Adipocyte (in vitro differentiated cells): ENCODE measurements around the gene SORL1.
A peak's percentile ranks its signal among the peaks of the same experiment; 100 is the strongest.

Experiments used
- DNase-seq: peaks from one replicate; pipeline ENCODE4 v3.0.0-alpha.2; 2015; ENCODE audit warnings: low read depth
- H3K27me3 ChIP-seq: replicated peaks from 2 replicates; pipeline ENCODE4 v1.7.0; 2013; ENCODE audit warnings: mild to moderate bottlenecking, low read length, moderate library complexity; ENCODE audit not compliant: control insufficient read depth, insufficient read depth
- H3K36me3 ChIP-seq: 2 replicates; pipeline ENCODE4 v1.7.0; 2013; ENCODE audit warnings: low read length, mild to moderate bottlenecking, moderate library complexity; ENCODE audit not compliant: control insufficient read depth, insufficient read depth, severe bottlenecking
- H3K4me1 ChIP-seq: 2 replicates; pipeline ENCODE4 v1.7.0; 2013; ENCODE audit warnings: mild to moderate bottlenecking, low read length, moderate library complexity; ENCODE audit not compliant: control insufficient read depth, insufficient read depth
- H3K4me3 ChIP-seq: 2 replicates; pipeline ENCODE4 v1.7.0; 2013; ENCODE audit warnings: mild to moderate bottlenecking, low read length, moderate library complexity
- H3K9ac ChIP-seq: 2 replicates; pipeline ENCODE4 v1.7.0; 2013; ENCODE audit warnings: mild to moderate bottlenecking, low read length, moderate library complexity
- H3K9me3 ChIP-seq: 2 replicates; pipeline ENCODE4 v1.7.0; 2013; ENCODE audit warnings: mild to moderate bottlenecking, low read length, moderate library complexity; ENCODE audit not compliant: control insufficient read depth

Gene SORL1

GRCh38 chr11:121455115-121455514 lies 3.0 kb downstream of the SORL1 start:
- Histone ChIP-seq H3K27me3 (peaks cover 51% of the 10 kb centered on the region), H3K4me1 (peaks cover 7% of the 10 kb centered on the region), H3K9ac (no peak overlapping the region), H3K9me3 (no peaks in the 10 kb centered on the region), H3K36me3 (no peaks in the 10 kb centered on the region), H3K4me3 (no peak overlapping the region)
- DNase-seq, result no peak

DNA sequence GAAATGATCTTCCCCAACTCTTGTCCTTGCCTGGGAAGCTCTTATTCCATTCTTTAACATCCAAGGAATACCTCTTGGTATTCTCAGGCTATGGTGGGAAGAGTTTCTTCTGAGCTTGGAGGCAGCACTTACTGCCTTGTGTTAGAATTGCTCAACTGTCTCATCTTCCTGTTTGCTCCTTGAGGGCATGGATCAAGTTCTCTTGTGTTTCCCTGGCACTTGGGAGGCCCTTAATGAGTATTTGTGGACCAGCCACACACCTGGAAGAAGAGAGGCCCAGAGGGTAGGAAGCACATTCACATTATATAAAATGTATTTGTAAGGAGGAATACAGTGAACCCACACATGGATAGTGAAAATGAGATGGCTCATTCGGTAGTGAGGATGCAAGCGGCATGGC lies 4.0 kb downstream of the SORL1 start:
- Histone ChIP-seq H3K4me3 (no peak overlapping the region), H3K27me3 (peaks cover 42% of the 10 kb centered on the region), H3K4me1 (peaks cover 11% of the 10 kb centered on the region), H3K9ac (no peak overlapping the region), H3K36me3 (no peaks in the 10 kb centered on the region), H3K9me3 (no peaks in the 10 kb centered on the region)
- no peak for DNase-seq

GRCh38 chr11:121456816-121457431 lies 4.8 kb downstream of the SORL1 start:
- peaks cover 38% of the 10 kb centered on the region for H3K27me3 ChIP-seq
- no peaks in the 10 kb centered on the region for H3K9me3 ChIP-seq
- H3K4me3 ChIP-seq, result no peak overlapping the region
- H3K36me3 ChIP-seq, result no peaks in the 10 kb centered on the region
- no peak for DNase-seq
- H3K4me1 ChIP-seq, result peaks cover 11% of the 10 kb centered on the region
- no peak overlapping the region for H3K9ac ChIP-seq

- no peaks in the 10 kb centered on the region for H3K36me3 ChIP-seq
- H3K9ac ChIP-seq, result no peak overlapping the region
- peaks cover 3% of the 10 kb centered on the region for H3K4me1 ChIP-seq
- H3K27me3 ChIP-seq, result peaks cover 26% of the 10 kb centered on the region
- DNase-seq, result no peak
- no peaks in the 10 kb centered on the region for H3K9me3 ChIP-seq
- H3K4me3 ChIP-seq, result no peak overlapping the region
Observed at GRCh38 chr11:121458551-121458950, 6.4 kb downstream of the SORL1 start.

DNA sequence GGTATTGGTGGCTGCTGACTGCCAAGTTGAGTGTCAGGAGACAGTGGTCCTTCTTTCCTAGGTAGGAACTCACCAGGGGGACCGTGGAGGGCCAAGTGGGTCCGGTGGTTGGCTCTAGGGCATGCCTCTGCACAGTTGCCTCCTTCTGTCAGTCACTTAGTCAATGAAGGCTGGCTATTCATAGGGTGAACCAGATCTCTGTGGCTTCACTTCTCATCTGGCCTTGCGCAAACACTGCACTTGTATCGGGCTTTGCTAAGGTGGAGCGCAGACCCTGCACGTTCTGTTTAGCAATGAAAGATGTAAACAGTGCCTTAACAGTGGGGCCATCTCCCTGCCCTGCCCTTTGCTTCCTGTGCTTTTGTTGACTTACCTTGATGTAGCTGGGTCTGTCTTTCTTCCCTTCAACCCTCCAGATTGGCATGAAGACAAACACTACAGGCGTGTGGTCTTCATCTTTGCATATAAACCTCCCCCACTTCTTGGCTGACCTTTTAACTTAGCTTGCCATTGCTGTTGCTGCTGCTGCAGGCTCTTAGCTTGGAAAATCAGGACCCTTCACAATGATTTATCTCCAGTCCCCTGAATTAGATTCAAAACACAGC lies 7.4 kb downstream of the SORL1 start:
- Histone ChIP-seq H3K4me1 (peaks cover 3% of the 10 kb centered on the region), H3K36me3 (no peaks in the 10 kb centered on the region), H3K27me3 (peaks cover 21% of the 10 kb centered on the region), H3K9me3 (no peaks in the 10 kb centered on the region), H3K4me3 (no peak overlapping the region), H3K9ac (no peak overlapping the region)
- no peak for DNase-seq

DNA sequence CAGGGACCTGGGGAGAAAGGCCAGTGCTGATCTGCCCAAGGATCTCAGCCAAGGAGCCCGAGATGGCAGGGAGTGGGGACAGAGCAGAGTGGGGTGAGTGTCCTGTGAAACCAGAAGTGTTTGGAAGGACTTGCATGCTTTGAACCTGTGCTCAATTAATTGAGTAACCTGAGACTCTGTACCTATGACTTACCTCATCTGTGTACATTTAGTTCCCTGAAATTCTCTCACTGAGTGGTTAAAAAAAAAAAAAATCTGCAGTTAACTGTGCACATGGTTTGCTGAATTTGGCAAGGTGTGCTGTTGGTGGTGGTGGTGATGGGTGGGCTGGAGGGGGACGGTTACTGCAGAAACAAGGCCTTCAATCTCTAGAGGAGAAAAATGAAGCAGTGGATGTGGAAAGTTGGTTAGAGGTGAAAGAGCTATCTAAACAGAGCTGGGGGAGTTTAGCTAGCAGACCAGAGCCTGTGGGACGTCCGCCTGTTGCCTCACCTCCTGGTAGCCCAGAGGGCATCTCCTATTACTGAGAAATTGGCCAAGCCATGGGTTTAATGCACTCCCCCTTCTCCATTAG lies 8.9 kb downstream of the SORL1 start:
- Histone ChIP-seq H3K27me3 (peaks cover 14% of the 10 kb centered on the region), H3K9ac (no peak overlapping the region), H3K9me3 (no peaks in the 10 kb centered on the region), H3K4me3 (no peak overlapping the region), H3K4me1 (peaks cover 9% of the 10 kb centered on the region), H3K36me3 (no peaks in the 10 kb centered on the region)
- DNase-seq, result no peak

GRCh38 chr11:121461843-121462242 lies 9.7 kb downstream of the SORL1 start:
- Histone ChIP-seq H3K27me3 (peaks cover 11% of the 10 kb centered on the region), H3K4me1 (peaks cover 17% of the 10 kb centered on the region)

GRCh38 chr11:121463689-121464335 lies 11.7 kb downstream of the SORL1 start:
- Histone ChIP-seq H3K9ac (no peak overlapping the region), H3K27me3 (peaks cover 19% of the 10 kb centered on the region), H3K4me1 (peaks cover 24% of the 10 kb centered on the region), H3K36me3 (no peaks in the 10 kb centered on the region), H3K9me3 (no peaks in the 10 kb centered on the region), H3K4me3 (no peak overlapping the region)
- DNase-seq, result no peak

More at GRCh38 chr11:121461843-121462242, 9.7 kb downstream of the SORL1 start:
- H3K4me3 ChIP-seq, result no peak overlapping the region
- DNase-seq, result no peak
- H3K9me3 ChIP-seq, result no peaks in the 10 kb centered on the region
- H3K9ac ChIP-seq, result no peak overlapping the region
- no peaks in the 10 kb centered on the region for H3K36me3 ChIP-seq

DNA sequence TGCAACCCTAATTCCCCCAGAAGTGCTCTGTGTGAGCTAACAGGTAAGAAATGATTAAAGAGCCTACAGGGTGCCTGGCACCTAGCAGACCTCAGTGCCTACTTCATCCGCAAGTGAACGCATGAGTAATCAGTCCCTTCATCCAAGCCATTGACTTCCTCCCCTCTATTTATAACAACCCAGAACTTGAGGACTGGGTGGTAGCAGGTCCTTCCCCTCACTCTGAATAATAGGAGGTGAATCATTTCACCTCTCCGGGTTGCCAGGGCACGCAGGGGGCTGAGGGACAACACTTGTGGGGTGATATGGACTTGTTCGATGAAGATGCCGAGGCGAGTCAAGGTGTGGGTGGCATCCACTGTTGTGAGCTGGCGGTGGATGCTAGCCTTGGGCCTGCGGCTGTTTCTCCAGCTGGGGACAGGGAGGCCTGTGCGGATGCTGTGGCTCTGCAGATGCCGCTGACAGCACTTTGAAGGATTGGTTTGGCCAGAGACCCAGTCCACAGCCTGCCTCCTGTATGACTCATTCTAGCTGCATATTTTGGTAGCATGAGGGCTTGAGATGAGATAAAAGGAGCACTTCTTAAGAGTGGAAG lies 12.3 kb downstream of the SORL1 start:
- DNase-seq, result peak; percentile 65

GRCh38 chr11:121465709-121466062 lies 13.6 kb downstream of the SORL1 start:
- Histone ChIP-seq H3K9ac (no peak overlapping the region), H3K4me3 (no peak overlapping the region), H3K9me3 (no peaks in the 10 kb centered on the region), H3K4me1 (peaks cover 24% of the 10 kb centered on the region), H3K36me3 (no peaks in the 10 kb centered on the region), H3K27me3 (peaks cover 14% of the 10 kb centered on the region)
- DNase-seq, result no peak

More for the DNA sequence above, 12.3 kb downstream of the SORL1 start:
- H3K9me3 ChIP-seq, result no peaks in the 10 kb centered on the region
- peaks cover 24% of the 10 kb centered on the region for H3K4me1 ChIP-seq
- H3K27me3 ChIP-seq, result peaks cover 15% of the 10 kb centered on the region
- H3K9ac ChIP-seq, result no peak overlapping the region
- no peak overlapping the region for H3K4me3 ChIP-seq
- H3K36me3 ChIP-seq, result no peaks in the 10 kb centered on the region
